ENCODE measurements around the gene SYNDIG1. TPM values are rescaled to one million over a fixed set of nuclear protein-coding genes. Genes with fewer than 3 reads are reported as not detected.

Gene SYNDIG1
- total and polyA plus RNA-seq, 2 donors (not counting 1 experiment from before 2014, with no cell fraction given), result not detected

- no peak for DNase-seq
- Histone ChIP-seq H3K4me1 (ENCODE audit: control insufficient read depth in 2 of 2, insufficient read depth in 2 of 2, low read length in 2 of 2) (no peaks in the 10 kb centered on the region), H3K36me3 (replicated peaks in 1 of 2; ENCODE audit: control extremely low read depth in 1 of 2, control insufficient read depth in 1 of 2, extremely low read depth in 1 of 2, insufficient read depth in 2 of 2, low read length in 1 of 2) (no peaks in the 10 kb centered on the region), H2AFZ (ENCODE audit: insufficient read depth, low read depth, low read length, poor library complexity, severe bottlenecking) (no peak overlapping the region), H3K9ac (ENCODE audit: low read length) (no peak overlapping the region), H3K4me3 (ENCODE audit: control extremely low read depth in 1 of 5, extremely low read depth in 1 of 5, insufficient read depth in 1 of 5, low read depth in 2 of 5, low read length in 4 of 5) (no peak overlapping the region), H3K27me3 (replicated peaks in 1 of 4; ENCODE audit: control extremely low read depth in 1 of 4, control insufficient read depth in 3 of 4, insufficient read depth in 4 of 4, low read length in 3 of 4) (no peaks in the 10 kb centered on the region), H3K9me3 (ENCODE audit: control extremely low read depth in 1 of 3, control insufficient read depth in 2 of 3, insufficient read depth in 1 of 3, low read length in 2 of 3) (peaks cover 0 to under 1% (median 0%) of the 10 kb centered on the region in 3 donors), H4K20me1 (ENCODE audit: control insufficient read depth, insufficient read depth, low read length, poor library complexity, severe bottlenecking) (no peaks in the 10 kb centered on the region), H3K4me2 (replicated peaks; ENCODE audit: low read depth, low read length, poor library complexity, severe bottlenecking) (no peak overlapping the region), H3K27ac (ENCODE audit: low read length in 2 of 2) (no peak overlapping the region), H3K79me2 (ENCODE audit: control insufficient read depth, insufficient read depth, low read length) (no peaks in the 10 kb centered on the region)
- H3K27ac Mint-ChIP-seq, result no peak overlapping the region
- no peaks in the 10 kb centered on the region for H3K27me3 Mint-ChIP-seq
- TF ChIP-seq CTCF (IDR thresholded peaks at IDR 0.05) (no peak), EZH2 (IDR thresholded peaks at IDR 0.05; ENCODE audit: borderline replicate concordance, insufficient read depth, low read depth, low read length, poor library complexity, severe bottlenecking) (no peak)
- no peak for ATAC-seq (ENCODE audit: low read depth)
- H3K9me3 Mint-ChIP-seq (ENCODE audit: insufficient read depth), result no peaks in the 10 kb centered on the region
- no peak overlapping the region for H3K4me3 Mint-ChIP-seq
- CTCF ChIA-PET, result no interaction called here
- POLR2A ChIA-PET, result no interaction called here
- H3K4me1 Mint-ChIP-seq, result no peaks in the 10 kb centered on the region
- intact Hi-C loops (cut with micrococcal nuclease), result no loop called here
- WGBS (ENCODE audit: insufficient coverage), result no CpG with 5 or more reads among the region's 5 CpGs
Observed at GRCh38 chr20:24523661-24524060, 54.2 kb downstream of the SYNDIG1 start.

GRCh38 chr20:24528583-24529368 lies 59.3 kb downstream of the SYNDIG1 start:
- H3K4me1 ChIP-seq (ENCODE audit: control insufficient read depth in 2 of 2, insufficient read depth in 2 of 2, low read length in 2 of 2), result no peaks in the 10 kb centered on the region
- ChIA-PET POLR2A (no interaction called here), CTCF (no interaction called here)
- H3K27ac ChIP-seq (ENCODE audit: low read length in 2 of 2), result no peak overlapping the region
- intact Hi-C loops (cut with micrococcal nuclease), result no loop called here
- no peaks in the 10 kb centered on the region for H3K27me3 ChIP-seq (replicated peaks in 1 of 4; ENCODE audit: control extremely low read depth in 1 of 4, control insufficient read depth in 3 of 4, insufficient read depth in 4 of 4, low read length in 3 of 4)
- H3K27me3 Mint-ChIP-seq, result no peaks in the 10 kb centered on the region
- ATAC-seq (ENCODE audit: low read depth), result no peak
- H3K36me3 ChIP-seq (replicated peaks in 1 of 2; ENCODE audit: control extremely low read depth in 1 of 2, control insufficient read depth in 1 of 2, extremely low read depth in 1 of 2, insufficient read depth in 2 of 2, low read length in 1 of 2), result no peaks in the 10 kb centered on the region
- 89% methylated on average over 1 of the region's 3 CpGs for WGBS (ENCODE audit: insufficient coverage)
- no peak overlapping the region for H3K27ac Mint-ChIP-seq
- no peak overlapping the region for H2AFZ ChIP-seq (ENCODE audit: insufficient read depth, low read depth, low read length, poor library complexity, severe bottlenecking)
- TF ChIP-seq EZH2 (IDR thresholded peaks at IDR 0.05; ENCODE audit: borderline replicate concordance, insufficient read depth, low read depth, low read length, poor library complexity, severe bottlenecking), result no peak
- TF ChIP-seq CTCF (IDR thresholded peaks at IDR 0.05), result no peak
- no peak overlapping the region for H3K4me3 ChIP-seq (ENCODE audit: control extremely low read depth in 1 of 5, extremely low read depth in 1 of 5, insufficient read depth in 1 of 5, low read depth in 2 of 5, low read length in 4 of 5)
- H3K79me2 ChIP-seq (ENCODE audit: control insufficient read depth, insufficient read depth, low read length), result no peaks in the 10 kb centered on the region
- H3K9ac ChIP-seq (ENCODE audit: low read length), result no peak overlapping the region
- DNase-seq, result no peak
- peaks cover 6% of the 10 kb centered on the region for H3K9me3 Mint-ChIP-seq (ENCODE audit: insufficient read depth)
- H4K20me1 ChIP-seq (ENCODE audit: control insufficient read depth, insufficient read depth, low read length, poor library complexity, severe bottlenecking), result no peaks in the 10 kb centered on the region
- H3K4me2 ChIP-seq (replicated peaks; ENCODE audit: low read depth, low read length, poor library complexity, severe bottlenecking), result no peak overlapping the region
- H3K9me3 ChIP-seq (ENCODE audit: control extremely low read depth in 1 of 3, control insufficient read depth in 2 of 3, insufficient read depth in 1 of 3, low read length in 2 of 3), result peaks cover 0 to 4% (median 0%) of the 10 kb centered on the region in 3 donors
- H3K4me1 Mint-ChIP-seq, result no peaks in the 10 kb centered on the region
- H3K4me3 Mint-ChIP-seq, result no peak overlapping the region
